H1 (cell line): ENCODE measurements around the gene OSBPL6. TPM values are rescaled to one million over a fixed set of nuclear protein-coding genes. Genes with fewer than 3 reads are reported as not detected.

Experiments used
- CTCF ChIA-PET: fragments of 300-600 bp; sonication (Branson Sonifier 250); formaldehyde crosslinking; loops from one replicate; lab custom pipeline; 2021; ENCODE audit not compliant: partially characterized antibody; lab: Charles Lee
- POLR2A ChIA-PET: fragments of 300-600 bp; sonication (Branson Sonifier 250); formaldehyde crosslinking; loops from one replicate; lab custom pipeline; 2021; ENCODE audit warnings: inconsistent platforms; ENCODE audit not compliant: partially characterized antibody; lab: Charles Lee
- DNase-seq, 2 experiments: peaks; one replicate each; pipeline versions ENCODE4 v3.0.0 to v3.0.0-alpha.2; 2010 to 2022; ENCODE audit warnings: low spot score in 2 of 2, low read depth in 1 of 2, mixed read lengths in 1 of 2
- FAIRE-seq: peaks from 2 replicates; lab custom pipeline; 2011; peaks lifted over from hg19 to GRCh38; lab: Jason Lieb, UNC
- H2AFZ ChIP-seq: 2 replicates; pipeline ENCODE4 v1.8.1; 2012; ENCODE audit warnings: low read length, inconsistent platforms
- H2AK5ac ChIP-seq: 2 replicates; pipeline ENCODE4 v1.6.1; 2013; ENCODE audit warnings: low read depth, low read length
- H2BK120ac ChIP-seq: replicated peaks from 2 replicates; pipeline ENCODE3; 2013; ENCODE audit warnings: low read depth, low read length, inconsistent platforms
- H2BK12ac ChIP-seq: 2 replicates; pipeline ENCODE4 v1.6.1; 2013; ENCODE audit warnings: low read depth, low read length
- H2BK15ac ChIP-seq: 2 replicates; pipeline ENCODE4 v1.6.1; 2013; ENCODE audit warnings: low read length
- H2BK20ac ChIP-seq: 2 replicates; pipeline ENCODE4 v1.6.1; 2013; ENCODE audit warnings: low read length
- H2BK5ac ChIP-seq: 2 replicates; pipeline ENCODE4 v1.6.1; 2013; ENCODE audit warnings: low read depth, low read length
- H3K14ac ChIP-seq: 2 replicates; pipeline ENCODE4 v1.6.1; 2013; ENCODE audit warnings: inconsistent platforms; ENCODE audit not compliant: insufficient read length
- H3K18ac ChIP-seq: 2 replicates; pipeline ENCODE4 v1.6.1; 2013; ENCODE audit warnings: low read length; ENCODE audit errors: extremely low read depth
- H3K23ac ChIP-seq: 2 replicates; pipeline ENCODE4 v1.6.1; 2013; ENCODE audit warnings: inconsistent platforms; ENCODE audit not compliant: insufficient read length
- H3K23me2 ChIP-seq: 2 replicates; pipeline ENCODE4 v1.6.1; 2013; ENCODE audit warnings: low read depth, low read length
- H3K27ac ChIP-seq: 2 replicates; pipeline ENCODE4 v1.6.1; 2011; ENCODE audit warnings: low read depth, low read length, inconsistent platforms
- H3K27me3 ChIP-seq, 4 experiments: replicated peaks in 1 of 4; 1 replicate in 1 of 4; 2 replicates in 3 of 4; pipeline versions ENCODE4 v1.6.1 to v1.8.1; 2011 to 2013; ENCODE audit warnings: low read length in 3 of 4, mild to moderate bottlenecking in 3 of 4, inconsistent platforms in 2 of 4, mixed read lengths in 2 of 4, moderate library complexity in 1 of 4; ENCODE audit not compliant: control insufficient read depth in 3 of 4, insufficient read depth in 3 of 4; ENCODE audit errors: extremely low read depth in 1 of 4
- H3K36me3 ChIP-seq, 4 experiments: 2 replicates each; pipeline versions ENCODE4 v1.6.1 to v1.8.1; 2011 to 2013; ENCODE audit warnings: mild to moderate bottlenecking in 4 of 4, low read length in 3 of 4, moderate library complexity in 2 of 4, control low read depth in 1 of 4, inconsistent platforms in 1 of 4; ENCODE audit not compliant: insufficient read depth in 4 of 4, control insufficient read depth in 2 of 4
- H3K4ac ChIP-seq: replicated peaks from 2 replicates; pipeline ENCODE3; 2013; ENCODE audit warnings: low read length, low read depth, mixed read lengths, inconsistent platforms; ENCODE audit not compliant: insufficient read length
- H3K4me1 ChIP-seq, 4 experiments: replicated peaks in 1 of 4; 1 replicate in 1 of 4; 2 replicates in 3 of 4; pipeline versions ENCODE4 v1.6.1 to v1.8.1; 2011 to 2013; ENCODE audit warnings: low read length in 3 of 4, inconsistent platforms in 2 of 4, mixed read lengths in 1 of 4; ENCODE audit not compliant: insufficient read depth in 4 of 4, control insufficient read depth in 3 of 4
- H3K4me2 ChIP-seq, 2 experiments: 2 replicates each; pipeline versions ENCODE4 v1.6.1 to v1.8.1; 2011 to 2013; ENCODE audit warnings: low read depth in 2 of 2, low read length in 2 of 2, control low read depth in 1 of 2, inconsistent platforms in 1 of 2, mild to moderate bottlenecking in 1 of 2; ENCODE audit not compliant: insufficient read depth in 1 of 2
- H3K4me3 ChIP-seq, 4 experiments: fragments of 200-600, 300-600 bp in 1 of 4; sonication (generic), shearing (Covaris generic), sonication (Bioruptor Twin) in 1 of 4; 2 replicates each; pipeline versions ENCODE4 v1.5.1 to v1.8.1; 2011 to 2016; ENCODE audit warnings: low read length in 4 of 4, low read depth in 3 of 4, control low read depth in 2 of 4, inconsistent platforms in 2 of 4, mild to moderate bottlenecking in 2 of 4, mixed read lengths in 1 of 4, moderate library complexity in 1 of 4; ENCODE audit not compliant: insufficient read depth in 2 of 4; ENCODE audit errors: extremely low read depth in 1 of 4
- H3K56ac ChIP-seq: replicated peaks from 2 replicates; pipeline ENCODE3; 2013; ENCODE audit warnings: low read depth, mild to moderate bottlenecking, mixed read lengths, low read length, inconsistent platforms; ENCODE audit not compliant: insufficient read length
- H3K79me1 ChIP-seq: 2 replicates; pipeline ENCODE4 v1.6.1; 2013; ENCODE audit warnings: low read depth, low read length, control low read depth
- H3K79me2 ChIP-seq, 2 experiments: 2 replicates each; pipeline versions ENCODE4 v1.6.1 to v1.8.1; 2012 to 2013; ENCODE audit warnings: low read length in 2 of 2, mild to moderate bottlenecking in 2 of 2, inconsistent platforms in 1 of 2; ENCODE audit not compliant: insufficient read depth in 2 of 2, control insufficient read depth in 1 of 2
- H3K9ac ChIP-seq, 4 experiments: replicated peaks in 1 of 4; 1 replicate in 1 of 4; 2 replicates in 3 of 4; pipeline versions ENCODE4 v1.6.1 to v1.8.1; 2011 to 2013; ENCODE audit warnings: low read depth in 3 of 4, low read length in 3 of 4, control low read depth in 2 of 4, mild to moderate bottlenecking in 2 of 4, moderate library complexity in 2 of 4, inconsistent platforms in 1 of 4; ENCODE audit errors: extremely low read depth in 1 of 4
- H3K9me3 ChIP-seq, 2 experiments: 2 replicates each; pipeline versions ENCODE4 v1.6.1 to v1.8.1; 2012 to 2013; ENCODE audit warnings: mild to moderate bottlenecking in 2 of 2, moderate library complexity in 2 of 2, control low read depth in 1 of 2, inconsistent platforms in 1 of 2, low read depth in 1 of 2, low read length in 1 of 2, mixed read lengths in 1 of 2; ENCODE audit not compliant: insufficient read depth in 2 of 2
- H4K20me1 ChIP-seq, 2 experiments: replicated peaks in 1 of 2; 2 replicates each; pipeline versions ENCODE3 to v1.8.1; 2011 to 2013; ENCODE audit warnings: inconsistent platforms in 2 of 2, low read length in 2 of 2, mild to moderate bottlenecking in 1 of 2; ENCODE audit not compliant: insufficient read depth in 2 of 2, control insufficient read depth in 1 of 2
- H4K5ac ChIP-seq: 2 replicates; pipeline ENCODE4 v1.6.1; 2013; ENCODE audit warnings: low read length, low read depth, mixed read lengths, inconsistent platforms; ENCODE audit not compliant: insufficient read length
- H4K8ac ChIP-seq: 2 replicates; pipeline ENCODE4 v1.8.0; 2013; ENCODE audit warnings: mild to moderate bottlenecking, moderate library complexity, low read length, inconsistent platforms; ENCODE audit not compliant: insufficient read depth; ENCODE audit errors: extremely low read depth
- H4K91ac ChIP-seq: replicated peaks from 2 replicates; pipeline ENCODE3; 2013; ENCODE audit warnings: low read length, mixed read lengths, inconsistent platforms; ENCODE audit not compliant: insufficient read length
- BACH1 ChIP-seq: IDR thresholded peaks from 2 replicates; pipeline ENCODE4 v1.6.1; 2012; ENCODE audit warnings: low read length, improper control_type of control experiment
- CEBPB ChIP-seq: IDR thresholded peaks from 2 replicates; pipeline ENCODE4 v1.6.1; 2012; ENCODE audit warnings: low read depth, low read length
- EGR1 ChIP-seq: IDR thresholded peaks from 2 replicates; pipeline ENCODE4 v1.6.1; 2011; ENCODE audit warnings: low read depth, low read length, borderline replicate concordance
- HDAC6 ChIP-seq: IDR thresholded peaks from one replicate; pipeline ENCODE4 v1.7.1; 2012; ENCODE audit warnings: low read depth, mild to moderate bottlenecking, inconsistent platforms, low read length, moderate library complexity
- KDM5A ChIP-seq: fragments of 200-600 bp; IDR thresholded peaks from 2 replicates; pipeline ENCODE4 v1.7.1; 2012; ENCODE audit warnings: mild to moderate bottlenecking, low read length, inconsistent platforms, mixed read lengths
- PHF8 ChIP-seq: fragments of 200-600 bp; sonication (generic); conservative IDR thresholded peaks from 2 replicates; pipeline ENCODE4 v1.7.1; 2012; ENCODE audit warnings: low read depth, mild to moderate bottlenecking, inconsistent platforms, low read length, moderate library complexity
- POLR2AphosphoS5 ChIP-seq: IDR thresholded peaks from 2 replicates; pipeline ENCODE4 v1.6.1; 2011; ENCODE audit warnings: low read depth, low read length
- RBBP5 ChIP-seq: IDR thresholded peaks from 2 replicates; pipeline ENCODE4 v1.7.1; 2012; ENCODE audit warnings: low read depth, mild to moderate bottlenecking, inconsistent platforms, low read length, moderate library complexity, borderline replicate concordance
- SIX5 ChIP-seq: IDR thresholded peaks from 2 replicates; pipeline ENCODE4 v1.6.1; 2011; ENCODE audit warnings: mild to moderate bottlenecking, low read depth, low read length
- SP4 ChIP-seq: IDR thresholded peaks from 2 replicates; pipeline ENCODE4 v1.6.1; 2012; ENCODE audit warnings: low read length, inconsistent platforms
- TBP ChIP-seq: IDR thresholded peaks from 2 replicates; pipeline ENCODE4 v1.6.1; 2011; ENCODE audit warnings: low read depth, low read length, improper control_type of control experiment
- YY1 ChIP-seq: IDR thresholded peaks from 2 replicates; pipeline ENCODE4 v1.6.1; 2011; ENCODE audit warnings: low read depth, mild to moderate bottlenecking, low read length
- ZNF274 ChIP-seq: IDR thresholded peaks from 2 replicates; pipeline ENCODE4 v1.7.0; 2012; ENCODE audit warnings: low read length, borderline replicate concordance; ENCODE audit errors: extremely low read depth
- WGBS, 2 experiments: shearing (Covaris generic) in 1 of 2; methylation state at CpG; one replicate each; pipeline versions ENCODE4 v1.1.6 to v1.1.7; 2013 to 2015; ENCODE audit warnings: low lambda C conversion rate in 2 of 2, mixed read lengths in 2 of 2, inconsistent platforms in 1 of 2, low coverage in 1 of 2, missing lambda C conversion rate in 1 of 2; ENCODE audit not compliant: insufficient replicate concordance in 2 of 2, insufficient coverage in 1 of 2, insufficient read length in 1 of 2; ENCODE audit errors: extremely low coverage in 1 of 2, missing lambda C conversion rate in 1 of 2; 5-methylcytosine and 5-hydroxymethylcytosine counted together
- polyA plus RNA-seq, 7 experiments: library from polyadenylated mRNA; depleted of rRNA in 3 of 7; stranded (reverse) in 5 of 7; unstranded in 2 of 7; fragments of >200 nt in 5 of 7; fragments of 200-250 nt in 2 of 7; gene quantifications; 1 replicate in 5 of 7; 2 replicates in 1 of 7; 4 replicates in 1 of 7; pipeline versions ENCODE4 v1.2.1 to v1.2.3, GENCODE V29; 2011 to 2013; ENCODE audit warnings: missing spikeins in 2 of 7, mixed read lengths in 2 of 7
- total RNA-seq: library from RNA; stranded (reverse); fragmentation: NEBNext Ultra II Directional; extraction: Animal tissue kit (Norgen Biotek cat#: 25700); gene quantifications from 2 replicates; pipeline ENCODE4 v1.2.1, GENCODE V29; 2021
- TF ChIP-seq, protein P1 (sequence below), 3 experiments: IDR thresholded peaks; 1 replicate in 2 of 3; 2 replicates in 1 of 3; pipeline versions ENCODE4 v1.5.1 to v1.6.1; 2011; ENCODE audit warnings: low read length in 3 of 3, mild to moderate bottlenecking in 3 of 3, inconsistent platforms in 2 of 3, low read depth in 1 of 3, moderate library complexity in 1 of 3; ENCODE audit not compliant: insufficient read depth in 1 of 3; ENCODE audit errors: control extremely low read depth in 1 of 3

The OSBPL6 gene
- total and polyA plus RNA-seq, 2 of the 8 experiments (the other 6 are each of a cell fraction or from before 2014, with no cell fraction given): 1.7 to 5.6 TPM

GRCh38 chr2:178258916-178259315 lies 64.6 kb downstream of the OSBPL6 start:
- H3K27ac ChIP-seq: no peak overlapping the region
- no peak overlapping the region for H3K4me2 ChIP-seq
- no peak overlapping the region for H3K9ac ChIP-seq
- no peaks in the 10 kb centered on the region for H3K9me3 ChIP-seq
- no peak overlapping the region for H4K5ac ChIP-seq
- H3K36me3 ChIP-seq: no peaks in the 10 kb centered on the region
- 90% methylated on average over 2 of the region's 2 CpGs; no CpG with 5 or more reads in 1 of the 2 experiments for WGBS, 2 experiments
- H3K23ac ChIP-seq: no peak overlapping the region
- H3K18ac ChIP-seq: no peak overlapping the region
- no peaks in the 10 kb centered on the region for H3K79me1 ChIP-seq
- H4K20me1 ChIP-seq: no peaks in the 10 kb centered on the region
- no peak overlapping the region for H3K4me3 ChIP-seq
- H2BK12ac ChIP-seq: no peak overlapping the region
- H3K23me2 ChIP-seq: no peaks in the 10 kb centered on the region
- CTCF ChIA-PET: interaction anchor here (0.7 to 1.5 kb wide), 7 partner anchors 12 to 147 kb away, joined by 3 to 5 read pairs (median 3); partner anchors contain the start of gene RBM45
- H3K4me1 ChIP-seq: peaks cover 0 to 8% (median 0%) of the 10 kb centered on the region in 4 experiments; a peak in 2 of 7 replicates
- FAIRE-seq (no peak), DNase-seq (no peak)
- no peak overlapping the region for H3K14ac ChIP-seq
- no peak overlapping the region for H2BK15ac ChIP-seq
- no peak overlapping the region for H2BK20ac ChIP-seq
- no peak overlapping the region for H2BK5ac ChIP-seq
- H3K4ac ChIP-seq: no peak overlapping the region
- no peak overlapping the region for H4K8ac ChIP-seq
- H2AFZ ChIP-seq: no peak overlapping the region
- H3K27me3 ChIP-seq: no peaks in the 10 kb centered on the region
- H3K79me2 ChIP-seq: no peaks in the 10 kb centered on the region
- H2AK5ac ChIP-seq: no peak overlapping the region
- POLR2A ChIA-PET: no interaction called here
- no peak overlapping the region for H4K91ac ChIP-seq
- TF ChIP-seq SP4 (no peak), RBBP5 (no peak), PHF8 (no peak), ZNF274 (no peak), KDM5A (no peak), CEBPB (no peak), SIX5 (no peak), POLR2AphosphoS5 (no peak), HDAC6 (no peak), YY1 (no peak), TBP (no peak), EGR1 (no peak), BACH1 (no peak)
- TF ChIP-seq, protein P1, sequence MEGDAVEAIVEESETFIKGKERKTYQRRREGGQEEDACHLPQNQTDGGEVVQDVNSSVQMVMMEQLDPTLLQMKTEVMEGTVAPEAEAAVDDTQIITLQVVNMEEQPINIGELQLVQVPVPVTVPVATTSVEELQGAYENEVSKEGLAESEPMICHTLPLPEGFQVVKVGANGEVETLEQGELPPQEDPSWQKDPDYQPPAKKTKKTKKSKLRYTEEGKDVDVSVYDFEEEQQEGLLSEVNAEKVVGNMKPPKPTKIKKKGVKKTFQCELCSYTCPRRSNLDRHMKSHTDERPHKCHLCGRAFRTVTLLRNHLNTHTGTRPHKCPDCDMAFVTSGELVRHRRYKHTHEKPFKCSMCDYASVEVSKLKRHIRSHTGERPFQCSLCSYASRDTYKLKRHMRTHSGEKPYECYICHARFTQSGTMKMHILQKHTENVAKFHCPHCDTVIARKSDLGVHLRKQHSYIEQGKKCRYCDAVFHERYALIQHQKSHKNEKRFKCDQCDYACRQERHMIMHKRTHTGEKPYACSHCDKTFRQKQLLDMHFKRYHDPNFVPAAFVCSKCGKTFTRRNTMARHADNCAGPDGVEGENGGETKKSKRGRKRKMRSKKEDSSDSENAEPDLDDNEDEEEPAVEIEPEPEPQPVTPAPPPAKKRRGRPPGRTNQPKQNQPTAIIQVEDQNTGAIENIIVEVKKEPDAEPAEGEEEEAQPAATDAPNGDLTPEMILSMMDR (IDR thresholded peaks at IDR 0.05; ENCODE audit: control extremely low read depth in 1 of 3, insufficient read depth in 1 of 3, low read depth in 1 of 3, low read length in 3 of 3): no peak
- no peak overlapping the region for H3K56ac ChIP-seq
- H2BK120ac ChIP-seq: no peak overlapping the region
